ENCODE measurements around the gene STARD13. TPM values are rescaled to one million over a fixed set of nuclear protein-coding genes. Genes with fewer than 3 reads are reported as not detected.
"Not testable (repeated sequence)": the region's sequence is repeated elsewhere in the genome, so short reads cannot be mapped to it uniquely, and the experiment has no call there.

Gene STARD13
- total RNA-seq, 6 experiments from 2014 or later: 7.0 to 16.1 (median 9.8) TPM

GRCh38 chr13:33178209-33178840, 107.2 kb downstream of the STARD13 start:
- Histone ChIP-seq H3K9me3 (no peaks in the 10 kb centered on the region), H3K36me3 (no peaks in the 10 kb centered on the region), H3K4me1 (peaks cover 0 to 12% (median 2%) of the 10 kb centered on the region in 4 donors), H3K27me3 (no peaks in the 10 kb centered on the region), H3K4me3 (no peak overlapping the region), H3K27ac (no peak overlapping the region)
- 88% methylated on average over 4 of the region's 4 CpGs for WGBS (ENCODE audit: insufficient coverage, low coverage, low lambda C conversion rate, missing lambda C conversion rate)
- no peak for DNase-seq
- TF ChIP-seq POLR2A (IDR thresholded peaks at IDR 0.05) (no peak), CTCF (IDR thresholded peaks at IDR 0.05) (no peak)
- ATAC-seq: no peak
- intact Hi-C loops (cut with DNase I): no loop called here

DNA sequence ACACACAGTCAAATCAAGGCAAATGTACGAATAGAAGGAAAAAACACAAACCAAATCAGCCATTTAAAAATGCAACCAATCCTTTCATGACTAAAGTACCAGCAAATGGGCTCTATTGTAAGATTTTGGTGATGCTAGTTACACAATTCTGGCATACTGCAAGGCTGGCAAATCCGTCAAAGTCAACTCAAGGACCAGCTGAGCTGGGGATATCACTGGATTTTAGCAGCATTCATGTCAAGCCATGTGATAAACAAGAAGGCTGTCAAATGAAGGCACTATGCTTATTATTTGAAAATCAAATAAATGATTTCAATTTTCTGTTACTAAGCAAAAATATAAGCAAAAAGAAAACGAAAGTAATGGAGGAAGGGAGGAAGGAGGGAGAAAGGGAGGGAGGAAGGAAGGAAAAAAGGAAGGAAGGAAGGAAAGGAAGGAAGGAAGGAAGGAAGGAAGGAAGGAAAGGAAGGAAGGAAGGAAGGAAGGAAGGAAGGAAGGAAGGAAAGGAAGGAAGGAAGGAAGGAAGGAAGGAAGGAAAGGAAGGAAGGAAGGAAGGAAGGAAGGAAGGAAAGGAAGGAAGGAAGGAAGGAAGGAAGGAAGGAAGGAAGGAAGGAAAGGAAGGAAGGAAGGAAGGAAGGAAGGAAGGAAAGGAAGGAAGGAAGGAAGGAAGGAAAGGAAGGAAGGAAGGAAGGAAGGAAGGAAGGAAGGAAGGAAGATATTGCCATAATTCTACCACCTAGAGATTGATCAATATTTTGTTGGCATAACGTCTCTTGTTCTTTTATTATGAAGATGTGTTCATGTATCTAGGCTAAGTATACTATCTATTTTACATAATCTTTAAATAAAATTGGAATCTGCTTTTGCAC, 108.0 kb downstream of the STARD13 start:
- H3K9me3 ChIP-seq; DNase-seq; H3K27ac ChIP-seq; intact Hi-C loops (cut with DNase I); H3K4me3 ChIP-seq; ATAC-seq; H3K36me3 ChIP-seq; H3K27me3 ChIP-seq: not testable (repeated sequence)
- H3K4me1 ChIP-seq: peaks cover 0 to 12% (median 2%) of the 10 kb centered on the region in 4 donors
- WGBS (ENCODE audit: insufficient coverage, low coverage, low lambda C conversion rate, missing lambda C conversion rate): 72% methylated on average over 4 of the region's 4 CpGs

- TF ChIP-seq POLR2A (IDR thresholded peaks at IDR 0.05) (no peak), CTCF (IDR thresholded peaks at IDR 0.05) (no peak)
- Histone ChIP-seq H3K36me3 (no peaks in the 10 kb centered on the region), H3K27ac (no peak overlapping the region), H3K9me3 (no peaks in the 10 kb centered on the region), H3K4me1 (peaks cover 0 to 12% (median 2%) of the 10 kb centered on the region in 4 donors), H3K4me3 (no peak overlapping the region), H3K27me3 (no peaks in the 10 kb centered on the region)
- intact Hi-C loops (cut with DNase I): no loop called here
- WGBS (ENCODE audit: insufficient coverage, low coverage, low lambda C conversion rate, missing lambda C conversion rate): 89% methylated on average over 1 of the region's 1 CpG
- ATAC-seq: no peak
- no peak for DNase-seq
Observed at GRCh38 chr13:33176526-33176925, 109.0 kb downstream of the STARD13 start.

DNA sequence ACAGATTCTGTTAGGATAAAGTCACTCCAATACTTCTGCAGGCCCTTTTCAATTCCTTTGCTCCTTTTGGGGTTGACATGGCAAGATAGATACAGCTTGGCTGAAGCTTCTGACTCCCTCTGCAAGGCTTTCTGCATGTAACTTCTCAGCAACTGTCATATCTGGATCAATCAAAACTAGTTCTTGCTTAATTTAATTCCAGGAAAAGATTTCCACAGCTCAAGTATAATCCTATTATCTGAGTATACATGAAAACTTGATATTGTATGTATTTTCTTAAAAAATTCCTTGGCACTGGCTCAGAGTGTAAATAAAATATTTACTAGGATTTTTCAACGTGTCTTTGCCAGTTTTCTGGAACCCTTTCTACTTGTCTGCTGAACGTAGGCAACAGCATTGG, 109.6 kb downstream of the STARD13 start:
- ATAC-seq: no peak

More for the DNA sequence above, 109.6 kb downstream of the STARD13 start:
- no peak for TF ChIP-seq POLR2A (IDR thresholded peaks at IDR 0.05)
- no peak for TF ChIP-seq CTCF (IDR thresholded peaks at IDR 0.05)
- intact Hi-C loops (cut with DNase I): no loop called here
- Histone ChIP-seq H3K27me3 (no peaks in the 10 kb centered on the region), H3K4me1 (peaks cover 0 to 12% (median 2%) of the 10 kb centered on the region in 4 donors), H3K4me3 (no peak overlapping the region), H3K36me3 (no peaks in the 10 kb centered on the region), H3K27ac (no peak overlapping the region), H3K9me3 (no peaks in the 10 kb centered on the region)
- 24% methylated on average over 2 of the region's 2 CpGs for whole genome bisulfite sequencing (ENCODE audit: insufficient coverage, low coverage, low lambda C conversion rate, missing lambda C conversion rate)
- DNase-seq: no peak

Measured in right lobe of liver (tissue), 6 donors.